HepG2 (cell line): Measurements from ENCODE around the gene IL1RAPL1. TPM values are rescaled to one million over a fixed set of nuclear protein-coding genes. Genes with fewer than 3 reads are reported as not detected.

Experiments
- ATAC-seq: fragments of 200-7000 bp; cut with Tn5 transposase; 3 replicates; pipeline ENCODE4 v1.9.1; 2020; ENCODE audit warnings: mild to moderate bottlenecking, moderate library complexity
- BruUV-seq: library from RNA; stranded (reverse); fragments of 400-500 nt; replicated peaks from 2 replicates; lab custom pipeline; 2021; lab: Mats Ljungman, UMichigan
- CTCF ChIA-PET: fragments of 300-600 bp; formaldehyde crosslinking; extraction: SDS; loops from one replicate; lab custom pipeline; 2021; ENCODE audit warnings: low total read pairs, inconsistent platforms, low intra/inter-chr PET ratio; lab: Yijun Ruan, JAX
- POLR2A ChIA-PET: fragments of 350-600 bp; sonication (Branson Sonifier 250); formaldehyde crosslinking; loops from one replicate; lab custom pipeline; 2020; ENCODE audit warnings: antibody characterized with exemption, inconsistent platforms; lab: Yijun Ruan, JAX
- DNase-seq: peaks from one replicate; pipeline ENCODE4 v3.0.0-alpha.2; 2015; ENCODE audit warnings: low spot score
- FAIRE-seq: peaks from 3 replicates; lab custom pipeline; 2011; peaks lifted over from hg19 to GRCh38; lab: Jason Lieb, UNC
- H2AFZ ChIP-seq: one replicate; pipeline ENCODE4 v1.6.1; 2011; ENCODE audit warnings: low read length, inconsistent platforms
- H3K27ac ChIP-seq: fragments of 300-600 bp; 3 replicates; pipeline ENCODE4 v1.8.0; 2011; ENCODE audit warnings: mixed run types, mild to moderate bottlenecking, mixed read lengths, low read length, inconsistent platforms; ENCODE audit not compliant: insufficient read depth; ENCODE audit errors: extremely low read length
- H3K27me3 ChIP-seq, 2 experiments: fragments of 200-600 bp in 1 of 2; 2 replicates in 1 of 2; 3 replicates in 1 of 2; pipeline versions ENCODE4 v1.6.0 to v1.8.0; 2011; ENCODE audit warnings: low read length in 2 of 2, mild to moderate bottlenecking in 2 of 2, moderate library complexity in 2 of 2, inconsistent platforms in 1 of 2; ENCODE audit not compliant: insufficient read depth in 2 of 2, control insufficient read depth in 1 of 2
- H3K36me3 ChIP-seq, 2 experiments: fragments of 200-600 bp in 1 of 2; replicated peaks in 1 of 2; 2 replicates in 1 of 2; 3 replicates in 1 of 2; pipeline versions ENCODE4 v1.5.1 to v1.8.0; 2011; ENCODE audit warnings: low read length in 2 of 2, inconsistent platforms in 1 of 2; ENCODE audit not compliant: insufficient read depth in 2 of 2, control insufficient read depth in 1 of 2
- H3K4me1 ChIP-seq: 2 replicates; pipeline ENCODE4 v1.5.1; 2012; ENCODE audit warnings: low read length, inconsistent platforms; ENCODE audit not compliant: insufficient read depth
- H3K4me2 ChIP-seq: 2 replicates; pipeline ENCODE4 v1.6.0; 2011; ENCODE audit warnings: low read depth, low read length, inconsistent platforms
- H3K4me3 ChIP-seq, 3 experiments: fragments of 200-600 bp in 1 of 3; sonication (generic), shearing (Covaris generic) in 1 of 3; replicated peaks in 1 of 3; 2 replicates each; pipeline ENCODE4 v1.5.1; 2011 to 2016; ENCODE audit warnings: low read length in 3 of 3, inconsistent platforms in 2 of 3, low read depth in 2 of 3, mild to moderate bottlenecking in 2 of 3, control low read depth in 1 of 3, mixed read lengths in 1 of 3; ENCODE audit not compliant: insufficient read depth in 1 of 3
- H3K79me2 ChIP-seq: one replicate; pipeline ENCODE4 v1.6.1; 2011; ENCODE audit warnings: low read length, inconsistent platforms; ENCODE audit not compliant: insufficient read depth
- H3K9ac ChIP-seq: 2 replicates; pipeline ENCODE4 v1.6.0; 2011; ENCODE audit warnings: mild to moderate bottlenecking, low read depth, low read length, inconsistent platforms; ENCODE audit not compliant: insufficient read depth
- H3K9me3 ChIP-seq: 2 replicates; pipeline ENCODE4 v1.5.1; 2012; ENCODE audit warnings: mild to moderate bottlenecking, low read length
- H4K20me1 ChIP-seq: 2 replicates; pipeline ENCODE4 v1.6.0; 2011; ENCODE audit warnings: inconsistent platforms, mild to moderate bottlenecking, low read length, moderate library complexity; ENCODE audit not compliant: insufficient read depth
- CREM ChIP-seq, 2 experiments: sonication (generic) in 1 of 2; formaldehyde crosslinking in 1 of 2; IDR thresholded peaks; 2 replicates each; pipeline versions ENCODE4 v1.4.0 to v1.6.1; 2016 to 2020; ENCODE audit warnings: antibody characterized with exemption in 1 of 2, mild to moderate bottlenecking in 1 of 2, missing genetic modification reagents in 1 of 2
- MAFK ChIP-seq, 2 experiments: IDR thresholded peaks in 1 of 2; conservative IDR thresholded peaks in 1 of 2; 2 replicates each; pipeline ENCODE4 v1.6.1; 2011; ENCODE audit warnings: improper control_type of control experiment in 2 of 2, low read length in 2 of 2
- PLRG1 ChIP-seq: fragments of 450-650 bp; conservative IDR thresholded peaks from 2 replicates; pipeline ENCODE4 v1.6.1; 2016
- STAT6 ChIP-seq: sonication (generic); formaldehyde crosslinking; IDR thresholded peaks from 2 replicates; pipeline ENCODE4 v1.4.0; 2020; ENCODE audit warnings: missing genetic modification reagents, mild to moderate bottlenecking, borderline replicate concordance
- YY1 ChIP-seq: IDR thresholded peaks from 2 replicates; pipeline ENCODE4 v1.6.1; 2011; ENCODE audit warnings: low read length, low read depth, moderate library complexity, mild to moderate bottlenecking; ENCODE audit not compliant: insufficient read depth, insufficient replicate concordance
- ZBTB49 ChIP-seq: sonication (generic); formaldehyde crosslinking; IDR thresholded peaks from 2 replicates; pipeline ENCODE4 v1.4.0; 2020; ENCODE audit warnings: missing genetic modification reagents, borderline replicate concordance
- ZNF281 ChIP-seq: sonication (generic); formaldehyde crosslinking; IDR thresholded peaks from 2 replicates; pipeline ENCODE4 v1.4.0; 2020; ENCODE audit warnings: missing genetic modification reagents, borderline replicate concordance
- ZNF710 ChIP-seq: sonication (generic); formaldehyde crosslinking; IDR thresholded peaks from 2 replicates; pipeline ENCODE4 v1.5.0; 2020; ENCODE audit warnings: mild to moderate bottlenecking, missing genetic modification reagents, borderline replicate concordance
- WGBS: methylation state at CpG from one replicate; pipeline ENCODE4 v1.1.6; 2017; ENCODE audit warnings: low lambda C conversion rate; 5-methylcytosine and 5-hydroxymethylcytosine counted together
- in situ Hi-C: cut with HindIII; loops from 2 replicates; pipeline ENCODE4 v1.10.0; 2017; ENCODE audit warnings: low pct_unique_long_range_greater_than_20kb; ENCODE audit not compliant: extremely low pct_ligation_motif_present
- intact Hi-C: fragments of 100-400 bp; cut with micrococcal nuclease; formaldehyde crosslinking; loops from one replicate; pipeline ENCODE4 v1.10.0; 2022; ENCODE audit not compliant: unreplicated experiment
- polyA plus RNA-seq, 8 experiments: library from polyadenylated mRNA; depleted of rRNA in 3 of 8; stranded (reverse) in 7 of 8; unstranded in 1 of 8; fragments of >200 nt; fragmentation: Illumina TruSeq in 4 of 8; extraction: Trizol in 4 of 8; gene quantifications; 2 replicates each; pipeline versions ENCODE4 v1.2.1 to v1.2.3, GENCODE V29; 2011 to 2016; ENCODE audit warnings: low read depth in 4 of 8, missing spikeins in 1 of 8, mixed read lengths in 1 of 8; ENCODE audit not compliant: insufficient read depth in 1 of 8
- total RNA-seq, 5 experiments: library from RNA; depleted of rRNA; stranded (reverse); fragments of >200 nt; fragmentation: Illumina TruSeq; extraction: Trizol; gene quantifications; 2 replicates each; pipeline ENCODE4 v1.2.3, GENCODE V29; 2016; ENCODE audit warnings: low read depth in 1 of 5

Gene IL1RAPL1
- total and polyA plus RNA-seq, 2 of the 13 experiments (the other 11 are each of a cell fraction or from before 2014, with no cell fraction given) = 0.04 TPM; not detected in 1

- intact Hi-C loops (no loop called here), in situ Hi-C loops (no loop called here)
- Histone ChIP-seq H4K20me1 (no peaks in the 10 kb centered on the region), H3K4me1 (no peaks in the 10 kb centered on the region), H3K4me3 (no peak overlapping the region), H3K27ac (no peak overlapping the region), H3K4me2 (no peak overlapping the region), H3K79me2 (no peaks in the 10 kb centered on the region), H3K9ac (no peak overlapping the region), H3K27me3 (no peaks in the 10 kb centered on the region), H3K36me3 (no peaks in the 10 kb centered on the region), H2AFZ (no peak overlapping the region), H3K9me3 (no peaks in the 10 kb centered on the region)
- ChIA-PET POLR2A (no interaction called here), CTCF (no interaction called here)
- 0% methylated on average over 2 of the region's 2 CpGs for WGBS
- DNase-seq (no peak), ATAC-seq (no peak), FAIRE-seq (no peak)
- no TSS peak for BruUV-seq
- TF ChIP-seq ZBTB49 (CRISPR knock-in tag) (no peak), STAT6 (CRISPR knock-in tag) (no peak), YY1 (no peak), MAFK (conservative IDR thresholded peaks at IDR 0.05 in 1 of 2, IDR thresholded peaks at IDR 0.05 in 1 of 2; ENCODE audit: low read length in 2 of 2) (no peak), PLRG1 (no peak), ZNF281 (no peak), CREM (IDR thresholded peaks at IDR 0.05) (no peak), CREM (CRISPR knock-in tag; IDR thresholded peaks at IDR 0.05) (no peak), ZNF710 (CRISPR knock-in tag) (no peak)
These were observed 909.5 kb downstream of the IL1RAPL1 start for GRCh38 chrX:29496636-29497180.
